ENCODE data around the gene FNDC3B. TPM values are rescaled to one million over a fixed set of nuclear protein-coding genes. Genes with fewer than 3 reads are reported as not detected.

FNDC3B gene
- total RNA-seq, 1 donor from 2014 or later = 263 TPM

DNA sequence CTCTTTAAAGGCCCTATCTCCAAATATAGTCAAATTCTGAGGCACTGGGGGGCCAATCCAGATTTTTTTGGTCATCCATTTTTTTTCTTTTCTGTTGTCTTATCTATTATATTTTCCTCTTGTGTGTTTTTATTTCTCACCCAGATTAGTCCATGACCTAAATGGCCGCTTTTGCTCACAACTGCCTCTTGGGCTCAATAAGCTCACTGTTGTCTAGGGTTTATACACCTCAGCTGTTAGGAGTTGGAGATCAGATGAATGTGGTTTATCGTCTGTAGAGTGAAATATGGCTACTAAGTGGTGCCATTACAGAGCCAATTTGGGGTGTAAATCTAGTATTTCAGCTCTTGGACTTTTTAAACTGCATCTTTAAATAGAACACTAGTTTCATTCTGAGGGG is 235.5 kb downstream of the FNDC3B start:
- no peak for DNase-seq (ENCODE audit: extremely low read depth, low read depth, low spot score)

DNA sequence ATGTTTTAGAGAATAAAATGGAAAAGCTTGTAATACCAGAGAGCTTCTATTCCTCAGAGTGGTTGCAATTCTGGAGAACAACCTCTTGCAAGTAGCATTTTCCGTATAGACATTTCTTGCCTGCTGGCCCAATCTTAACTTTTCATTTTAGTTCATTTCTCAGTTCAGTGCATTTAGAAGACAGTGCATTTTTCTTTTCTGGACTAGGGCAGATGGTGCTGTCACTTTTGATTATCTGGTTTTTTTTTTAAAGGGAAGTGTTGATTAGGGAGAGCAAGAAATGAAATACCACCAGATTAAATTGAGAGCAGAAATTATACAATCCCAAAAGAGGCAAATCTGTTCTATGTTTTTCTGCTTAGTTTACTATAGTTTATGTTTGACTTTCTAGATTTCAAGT is 236.2 kb downstream of the FNDC3B start:
- no peak for DNase-seq (ENCODE audit: extremely low read depth, low read depth, low spot score)

DNA sequence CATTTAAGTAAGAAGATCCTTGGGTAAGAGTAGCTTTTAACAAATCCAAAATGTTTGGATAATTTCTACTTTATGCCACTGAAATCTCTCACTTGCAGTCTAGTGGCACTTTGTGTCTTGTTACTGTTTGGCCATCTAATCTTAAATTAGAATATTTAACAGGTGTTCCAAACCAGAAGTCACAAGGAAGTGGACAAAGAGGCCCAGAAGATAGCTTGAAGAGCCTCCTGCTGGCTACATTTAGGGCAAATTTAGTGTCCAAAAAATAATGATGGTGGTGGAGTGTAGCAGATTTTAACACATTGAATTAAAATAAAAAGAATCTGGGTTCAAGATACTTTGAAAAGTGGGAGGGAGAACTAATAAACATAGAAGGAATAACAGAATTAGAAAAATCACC is 236.7 kb downstream of the FNDC3B start:
- DNase-seq (ENCODE audit: extremely low read depth, low read depth, low spot score) = no peak

DNA sequence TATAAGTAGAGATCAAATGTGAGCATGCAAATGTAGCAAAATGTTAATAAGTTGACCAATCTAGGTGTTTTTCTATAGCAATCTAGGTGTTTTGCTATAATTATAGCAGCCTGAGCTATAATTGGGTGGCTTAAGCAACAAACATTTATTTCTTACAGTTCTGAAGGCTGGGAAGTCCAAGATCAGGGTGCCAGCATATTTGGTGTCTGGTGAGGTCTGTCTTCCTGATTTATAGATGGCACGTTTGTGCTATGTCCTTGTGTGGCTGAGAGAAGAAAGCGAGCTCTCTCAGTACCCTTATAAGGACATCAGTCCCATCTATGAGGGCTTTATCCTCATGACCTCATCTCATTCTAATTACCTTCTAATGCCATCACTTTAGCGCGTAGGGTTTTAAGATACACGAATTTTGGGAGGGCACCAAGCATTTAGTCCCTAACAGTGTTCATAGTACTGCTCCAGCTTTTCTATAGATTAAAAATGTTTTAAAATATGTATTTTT is 237.8 kb downstream of the FNDC3B start:
- DNase-seq (ENCODE audit: extremely low read depth, low read depth, low spot score) = no peak

DNA sequence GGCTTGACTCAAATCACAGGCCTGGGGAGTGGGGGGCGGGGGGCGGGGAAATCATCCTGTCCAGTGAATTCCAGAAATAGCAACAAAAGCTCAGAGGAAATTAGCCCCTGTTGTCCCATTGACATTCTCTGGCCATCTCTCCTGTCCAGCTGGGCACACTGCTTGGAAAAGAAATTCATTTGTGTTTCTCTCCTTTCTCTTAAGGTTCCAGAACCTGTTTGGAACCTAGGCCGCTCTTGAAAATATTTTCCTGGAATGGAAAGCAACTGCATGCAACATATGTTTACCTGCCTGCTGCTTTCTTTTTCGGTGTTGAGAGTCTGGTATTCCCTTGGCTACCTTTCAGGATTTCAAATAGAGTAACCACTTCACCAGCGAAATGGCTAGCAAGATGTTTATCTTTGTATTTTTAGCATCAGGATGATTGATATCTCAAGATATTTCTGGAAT is 239.8 kb downstream of the FNDC3B start:
- DNase-seq (ENCODE audit: extremely low read depth, low read depth, low spot score) = no peak

DNA sequence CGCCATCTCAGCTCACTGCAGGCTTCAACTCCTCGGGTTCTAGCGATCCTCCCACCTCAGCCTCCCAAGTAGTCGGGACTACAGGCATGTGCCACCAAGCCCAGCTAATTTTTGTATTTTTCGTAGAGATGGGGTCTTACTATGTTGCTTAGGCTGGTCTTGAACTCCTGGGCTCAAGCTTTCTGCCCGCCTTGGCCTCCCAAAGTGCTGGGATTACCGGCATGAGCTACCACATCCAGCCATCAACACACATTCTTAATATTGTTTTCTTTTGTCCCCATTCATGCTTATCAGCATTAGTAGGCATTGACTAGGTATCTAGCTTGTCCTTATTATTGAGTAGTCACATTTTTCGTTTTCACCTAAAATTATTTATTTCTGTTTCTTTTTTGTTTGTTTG is 240.6 kb downstream of the FNDC3B start:
- DNase-seq (ENCODE audit: extremely low read depth, low read depth, low spot score) = no peak

DNA sequence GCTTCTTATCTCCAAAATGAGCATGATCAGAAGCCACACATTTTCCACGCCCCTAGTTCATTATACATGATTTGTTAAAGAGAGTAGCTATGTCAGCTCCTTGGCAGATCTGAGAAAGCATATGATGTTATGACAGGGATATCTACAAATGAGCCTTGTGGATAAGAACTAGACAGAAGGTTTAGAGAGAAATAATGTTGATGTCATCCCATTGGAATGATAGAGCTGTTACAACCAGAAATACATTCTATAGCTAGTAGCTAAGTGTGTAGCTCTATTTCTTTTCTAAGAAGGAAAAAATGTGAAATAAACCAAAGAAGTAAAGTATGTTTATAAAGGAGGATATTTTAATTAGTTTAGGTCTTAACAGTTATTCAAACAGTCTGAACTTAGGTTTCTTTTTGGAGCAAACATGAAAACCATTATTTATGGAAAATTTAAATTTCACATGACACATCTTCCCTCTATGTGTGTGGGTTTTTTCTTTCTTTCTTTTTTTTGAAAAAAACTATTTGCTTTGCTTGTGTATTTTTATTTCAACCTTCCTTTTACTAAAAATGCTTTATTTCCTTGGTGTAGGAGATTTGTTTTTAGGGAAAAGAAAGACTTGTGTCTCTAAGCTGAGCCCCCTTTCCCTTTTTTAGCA is 241.2 kb downstream of the FNDC3B start:
- DNase-seq (ENCODE audit: extremely low read depth, low read depth, low spot score) = no peak

DNA sequence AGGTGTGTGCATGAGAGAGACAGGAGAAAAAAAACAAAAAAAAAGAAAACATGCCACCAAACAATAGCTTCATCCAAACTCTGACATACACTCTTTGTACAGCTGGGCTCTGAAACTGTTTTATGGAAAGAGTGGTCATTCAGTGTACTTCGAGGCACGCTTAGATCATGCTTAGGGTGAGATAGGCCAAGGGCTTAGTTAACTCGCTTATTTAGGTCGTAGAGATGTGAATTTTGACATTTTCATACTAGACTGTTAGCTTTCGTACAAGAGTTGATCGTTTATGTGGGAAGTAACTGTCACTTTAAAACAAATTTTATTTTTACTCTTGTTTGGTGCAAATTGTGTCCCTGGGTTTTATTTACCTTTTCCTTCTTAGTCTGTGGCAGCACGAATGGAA is 242.5 kb downstream of the FNDC3B start:
- DNase-seq (ENCODE audit: extremely low read depth, low read depth, low spot score) = no peak

DNA sequence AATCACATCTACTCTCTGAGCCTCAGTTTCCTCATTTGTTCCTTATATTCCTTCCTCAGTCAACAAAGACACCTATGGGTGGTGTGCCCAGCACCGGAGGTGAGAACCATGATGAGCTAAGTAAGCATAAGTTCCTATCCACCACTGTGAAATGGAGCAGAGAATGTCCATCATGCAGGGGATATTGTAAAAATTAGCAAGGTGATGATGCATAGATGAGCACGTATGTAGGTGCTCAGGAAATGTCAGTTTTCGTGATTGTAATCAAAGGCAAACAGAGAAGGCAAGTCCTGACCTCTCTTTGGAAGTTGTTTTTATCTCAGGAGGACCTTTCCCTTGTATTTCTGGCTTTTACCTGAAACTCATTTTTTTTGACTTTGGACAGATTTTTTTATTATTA is 243.5 kb downstream of the FNDC3B start:
- no peak for DNase-seq (ENCODE audit: extremely low read depth, low read depth, low spot score)

DNA sequence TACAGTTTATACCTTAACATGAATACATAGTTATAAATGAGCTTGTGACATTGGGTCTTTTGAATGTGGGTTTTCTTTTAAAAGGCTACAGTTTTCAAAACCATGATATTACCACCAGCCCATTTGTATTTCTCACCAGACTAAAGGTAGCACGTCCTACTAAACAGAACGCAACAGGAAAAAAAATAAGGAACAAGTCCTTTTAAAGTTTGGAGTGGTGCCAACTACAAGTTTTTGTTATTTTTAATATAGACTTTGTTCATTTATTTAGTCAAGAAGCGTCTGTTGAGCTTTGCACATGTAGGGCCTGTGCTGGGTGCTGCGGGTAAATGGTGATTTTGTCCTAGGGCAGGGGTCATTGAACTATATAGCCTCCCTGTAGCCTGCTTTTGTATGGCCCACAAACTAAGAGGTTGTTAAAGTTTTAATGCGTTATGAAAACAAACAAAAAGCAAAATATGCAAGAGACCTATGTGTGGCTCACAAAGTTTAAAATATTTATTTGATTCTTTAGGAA is 244.5 kb downstream of the FNDC3B start:
- no peak for DNase-seq (ENCODE audit: extremely low read depth, low read depth, low spot score)

DNA sequence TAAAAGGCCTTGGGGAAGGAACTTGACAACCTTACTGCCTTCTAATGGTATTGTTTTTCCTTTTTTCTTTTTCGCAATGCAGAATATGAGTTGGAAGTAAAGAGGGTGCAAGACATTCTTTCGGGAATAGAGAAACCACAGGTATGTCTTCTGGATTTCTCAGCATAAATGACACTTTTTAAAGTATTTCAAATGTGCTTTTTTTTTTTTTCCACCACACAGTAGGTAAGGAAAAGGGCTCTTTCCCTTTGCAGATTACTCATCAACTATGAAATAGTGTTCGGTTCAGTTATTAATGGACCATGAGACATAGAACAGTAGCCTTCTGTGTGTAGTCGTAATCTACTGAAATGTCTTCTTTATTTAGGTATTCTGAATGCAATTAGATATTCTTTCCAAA is 246.5 kb downstream of the FNDC3B start:
- DNase-seq (ENCODE audit: extremely low read depth, low read depth, low spot score) = no peak

DNA sequence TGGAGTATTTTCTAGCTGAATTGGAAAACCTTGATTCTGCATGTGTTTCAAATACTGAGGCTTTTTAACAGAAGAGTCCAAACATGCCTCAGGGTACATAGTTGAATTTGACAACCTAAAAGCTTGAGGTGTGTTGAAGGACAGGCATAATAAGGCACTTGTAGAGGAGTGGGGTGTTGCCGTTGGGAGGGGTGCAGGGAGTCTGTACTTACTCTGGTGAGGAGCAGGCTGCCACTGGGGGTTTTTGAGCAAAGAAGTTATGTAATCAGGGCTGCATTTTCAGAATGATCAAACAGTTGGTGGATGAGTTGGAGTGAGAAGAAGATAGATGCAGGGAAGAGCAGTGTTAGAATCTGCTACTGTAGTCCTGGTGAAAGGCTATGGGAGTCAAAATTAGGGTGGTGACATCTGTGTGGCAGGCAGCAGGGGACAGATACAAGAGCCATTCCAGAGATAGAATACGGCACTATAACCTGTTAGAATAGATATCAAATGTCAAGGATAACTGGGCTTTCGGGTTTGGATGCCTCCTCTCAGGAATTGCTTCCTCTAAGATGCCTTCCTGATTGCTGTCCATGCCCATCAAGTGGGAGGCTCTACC is 247.3 kb downstream of the FNDC3B start:
- no peak for DNase-seq (ENCODE audit: extremely low read depth, low read depth, low spot score)

DNA sequence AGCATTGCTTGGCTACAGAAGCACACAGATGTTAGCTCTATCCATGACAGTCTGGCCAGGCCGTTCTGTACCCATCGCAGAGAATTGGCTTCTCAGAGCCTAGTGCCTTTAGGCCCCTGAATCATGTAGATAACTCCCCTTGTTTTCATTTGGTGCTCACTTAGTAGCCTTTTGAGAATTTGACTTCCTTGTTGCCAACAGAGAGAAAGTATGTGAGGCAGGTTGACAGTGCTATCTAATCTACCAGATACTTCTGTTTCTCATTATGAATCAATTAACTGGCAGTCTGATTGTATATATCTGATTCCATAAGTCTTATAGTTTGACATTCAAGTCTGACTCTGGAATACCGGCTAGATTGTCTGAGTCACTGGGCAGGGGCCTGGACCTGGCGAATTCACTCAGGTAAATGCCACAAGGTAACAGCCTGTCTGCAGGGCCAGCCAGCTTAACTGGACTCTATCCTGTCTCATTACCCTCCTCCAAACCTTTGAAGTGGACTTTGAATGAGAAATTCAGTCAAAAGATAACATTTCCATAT is 248.6 kb downstream of the FNDC3B start:
- no peak for DNase-seq (ENCODE audit: extremely low read depth, low read depth, low spot score)

DNA sequence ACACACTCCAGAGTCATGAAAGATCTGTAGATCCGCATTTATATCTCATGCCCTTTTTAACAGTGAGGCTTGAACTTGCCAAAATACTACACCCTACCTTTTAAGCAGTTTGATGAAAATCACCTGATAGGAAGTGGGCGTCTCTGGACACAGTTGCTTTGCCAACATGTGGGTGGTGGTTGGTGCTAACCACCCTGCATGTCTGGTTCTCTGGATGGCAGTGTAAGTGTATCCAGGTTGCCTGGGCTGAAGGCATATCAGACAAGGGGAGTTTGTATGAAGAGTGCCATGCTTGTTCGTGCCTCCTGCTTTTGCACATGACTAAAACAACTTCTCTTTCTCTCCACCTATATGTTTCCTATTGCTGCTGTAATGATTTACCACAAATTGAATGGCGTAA is 249.3 kb downstream of the FNDC3B start:
- no peak for DNase-seq (ENCODE audit: extremely low read depth, low read depth, low spot score)

DNA sequence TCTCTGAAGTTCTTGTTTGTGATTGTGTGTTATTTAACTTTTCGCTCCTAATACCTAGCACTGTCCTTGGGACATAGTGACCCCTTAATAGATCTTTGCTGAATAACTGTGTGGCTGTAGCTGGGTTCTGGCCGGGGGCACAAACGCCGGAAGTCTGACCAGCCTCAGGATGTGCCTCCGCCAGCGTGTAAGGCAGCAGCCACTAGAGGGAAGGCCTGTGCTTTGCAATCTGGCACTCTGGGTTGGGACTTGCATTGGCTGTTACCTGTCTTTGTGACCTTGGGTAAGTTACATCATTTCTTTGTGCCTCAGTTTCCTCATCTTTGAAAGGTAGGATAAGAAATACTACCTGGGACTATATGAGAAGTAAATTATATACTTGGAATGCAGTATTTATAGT is 250.2 kb downstream of the FNDC3B start:
- DNase-seq (ENCODE audit: extremely low read depth, low read depth, low spot score) = no peak

DNA sequence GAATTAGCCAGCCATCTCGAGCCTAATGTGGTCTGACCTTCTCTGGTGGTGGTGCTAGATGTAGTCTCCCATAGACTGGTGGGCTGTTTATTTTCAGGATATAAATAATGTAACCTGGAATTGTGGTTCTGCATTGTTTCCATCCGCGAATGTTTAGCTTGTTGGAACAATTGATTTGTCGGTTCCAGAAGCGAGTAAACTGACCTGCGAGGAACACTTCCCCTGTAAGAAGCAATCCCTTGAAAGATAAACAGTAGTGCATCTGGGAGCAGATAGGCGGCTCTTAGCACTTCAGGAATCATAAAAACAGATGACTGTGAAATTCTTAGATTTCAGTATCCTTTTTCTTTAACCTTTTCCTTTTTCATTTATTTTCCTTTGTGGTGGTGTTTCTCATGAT is 251.1 kb downstream of the FNDC3B start:
- no peak for DNase-seq (ENCODE audit: extremely low read depth, low read depth, low spot score)

DNA sequence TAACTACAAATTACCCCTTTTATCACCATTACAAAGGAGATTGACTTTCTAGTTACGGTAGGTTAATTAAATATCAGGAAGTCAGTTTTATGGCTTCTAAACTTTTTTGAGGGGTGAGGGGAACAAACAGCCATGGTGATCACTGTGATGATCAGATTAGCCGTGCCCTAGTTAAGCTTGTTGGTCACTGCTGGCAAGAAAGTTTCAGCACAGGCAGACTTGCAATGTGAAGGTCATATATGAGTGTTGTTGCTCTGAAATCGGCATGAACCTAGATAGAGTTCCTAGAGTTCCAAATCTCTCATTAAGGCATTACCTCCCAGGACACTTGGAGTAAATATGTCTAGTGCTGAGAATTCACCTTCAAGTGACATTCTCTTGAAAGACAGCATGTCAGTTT is 252.3 kb downstream of the FNDC3B start:
- no peak for DNase-seq (ENCODE audit: extremely low read depth, low read depth, low spot score)

DNA sequence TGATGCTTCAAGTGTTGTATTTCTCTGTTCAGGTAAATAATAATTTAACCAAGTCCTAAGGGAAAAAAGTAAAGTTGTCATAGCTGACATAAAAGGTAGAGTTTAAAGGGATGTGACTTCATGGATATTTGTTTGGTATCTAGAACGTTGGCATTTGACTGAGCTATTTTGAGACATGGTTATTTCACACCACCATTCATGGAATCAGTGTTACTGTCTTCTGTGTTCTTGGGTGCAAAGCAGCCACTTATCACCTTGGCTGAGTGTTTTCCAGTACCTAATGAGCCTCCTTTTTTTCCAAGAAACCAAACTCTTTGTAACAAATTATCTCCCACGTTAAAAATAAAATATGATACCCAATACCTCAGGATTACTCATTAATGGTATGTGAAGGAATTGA is 253.0 kb downstream of the FNDC3B start:
- no peak for DNase-seq (ENCODE audit: extremely low read depth, low read depth, low spot score)

DNA sequence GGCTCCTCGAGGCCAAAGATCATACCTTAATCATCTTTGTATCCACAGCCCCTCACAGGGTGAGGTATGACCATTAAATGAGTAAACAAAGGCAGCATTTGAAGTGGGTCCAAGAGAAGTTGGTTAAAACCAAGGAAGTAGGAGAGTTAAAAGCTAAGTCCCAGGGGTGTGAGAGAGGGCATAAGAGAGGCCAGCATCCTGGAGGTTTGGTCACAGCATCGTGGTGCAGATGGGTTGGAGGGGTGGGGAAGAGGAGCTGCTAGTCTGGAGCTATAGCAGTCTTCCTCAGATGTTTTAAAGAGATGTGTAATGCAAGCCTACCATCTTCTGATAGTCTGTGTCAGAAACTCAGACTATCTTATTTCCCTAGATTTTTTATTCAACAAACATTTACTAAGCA is 253.7 kb downstream of the FNDC3B start:
- no peak for DNase-seq (ENCODE audit: extremely low read depth, low read depth, low spot score)

DNA sequence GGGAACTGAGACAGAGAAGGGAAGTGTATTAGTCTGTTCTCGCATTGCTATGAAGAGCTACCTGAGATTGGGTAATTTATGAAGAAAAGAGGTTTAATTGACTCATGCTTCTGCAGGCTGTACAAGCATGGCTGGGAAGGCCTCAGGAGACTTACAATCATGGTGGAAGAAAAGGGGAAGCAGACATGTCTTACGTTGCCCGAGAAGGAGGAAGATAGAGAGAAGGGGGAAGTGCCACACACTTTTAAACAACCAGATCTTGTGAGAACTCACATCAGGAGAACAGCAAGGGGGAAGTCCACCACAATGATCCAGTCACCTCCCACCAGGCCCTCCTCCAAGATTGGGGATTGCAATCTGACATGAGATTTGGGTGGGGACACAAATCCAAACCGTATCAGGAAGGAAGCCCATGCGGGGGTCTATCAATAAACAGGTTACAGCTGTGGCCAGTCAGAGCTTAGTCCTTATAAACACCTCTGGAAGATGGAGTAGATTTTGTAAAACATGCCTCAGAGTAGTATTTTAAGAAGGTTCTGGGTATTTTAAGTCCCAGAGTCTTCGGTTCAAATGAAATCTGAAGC is 254.9 kb downstream of the FNDC3B start:
- no peak for DNase-seq (ENCODE audit: extremely low read depth, low read depth, low spot score)

DNA sequence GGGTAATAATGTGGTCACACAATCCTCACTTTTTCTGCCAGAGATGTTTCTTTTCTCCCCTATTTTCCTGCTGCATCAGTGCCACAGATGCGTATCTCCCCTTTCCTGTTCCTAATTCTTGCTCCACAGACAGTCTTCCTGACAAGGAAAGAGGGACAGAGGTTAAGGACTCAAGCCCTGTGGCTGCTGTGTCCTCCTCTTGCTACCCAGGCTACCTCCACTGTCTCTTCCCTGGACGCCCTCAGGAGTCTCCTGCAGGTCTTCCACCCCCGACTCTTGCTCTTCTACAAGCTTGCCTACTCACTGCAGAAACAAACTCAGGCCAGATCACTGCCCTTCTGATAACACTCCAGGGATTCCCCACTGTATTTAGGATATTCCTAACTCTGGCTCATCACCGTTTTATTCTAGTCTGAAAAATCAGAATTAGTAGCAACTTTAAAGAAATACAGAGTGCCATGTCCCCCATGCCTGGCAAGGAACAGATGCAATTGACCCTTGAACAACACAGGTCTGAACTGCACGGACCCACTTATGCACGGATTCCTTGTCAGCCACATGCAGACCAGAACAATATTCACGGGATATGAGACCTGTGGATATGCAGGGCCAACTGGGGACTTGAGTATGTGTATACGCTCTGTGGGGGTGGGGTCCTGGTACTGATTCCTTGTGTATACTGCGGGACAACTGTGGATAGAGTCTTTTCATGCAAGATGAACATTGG is 257.0 kb downstream of the FNDC3B start:
- DNase-seq (ENCODE audit: extremely low read depth, low read depth, low spot score) = no peak
